ENCODE measurements around the gene OR2G2. TPM values are rescaled to one million over a fixed set of nuclear protein-coding genes. Genes with fewer than 3 reads are reported as not detected.

OR2G2 gene
- total and polyA plus RNA-seq, 2 of the 8 experiments (the other 6 are each of a cell fraction or from before 2014, with no cell fraction given) = not detected

GRCh38 chr1:247551721-247552120 is 36.4 kb upstream of the OR2G2 start:
- Histone ChIP-seq H3K4me1 (replicated peaks in 1 of 4; ENCODE audit: control insufficient read depth in 3 of 4, insufficient read depth in 4 of 4, low read length in 3 of 4) (no peaks in the 10 kb centered on the region; a peak in 1 of 7 replicates), H3K27ac (ENCODE audit: low read depth, low read length) (no peak overlapping the region), H4K5ac (ENCODE audit: insufficient read length, low read depth, low read length) (no peak overlapping the region), H3K23ac (ENCODE audit: insufficient read length) (no peak overlapping the region), H4K91ac (replicated peaks; ENCODE audit: insufficient read length, low read length) (no peak overlapping the region), H3K23me2 (ENCODE audit: low read depth, low read length) (no peaks in the 10 kb centered on the region), H2BK12ac (ENCODE audit: low read depth, low read length) (no peak overlapping the region), H4K20me1 (replicated peaks in 1 of 2; ENCODE audit: control insufficient read depth in 1 of 2, insufficient read depth in 2 of 2, low read length in 2 of 2) (no peaks in the 10 kb centered on the region), H3K79me2 (ENCODE audit: control insufficient read depth in 1 of 2, insufficient read depth in 2 of 2, low read length in 2 of 2) (no peaks in the 10 kb centered on the region), H3K36me3 (ENCODE audit: control insufficient read depth in 2 of 4, insufficient read depth in 4 of 4, low read length in 3 of 4) (no peaks in the 10 kb centered on the region), H2BK120ac (replicated peaks; ENCODE audit: low read depth, low read length) (no peak overlapping the region), H3K27me3 (replicated peaks in 1 of 4; ENCODE audit: control insufficient read depth in 3 of 4, extremely low read depth in 1 of 4, insufficient read depth in 3 of 4, low read length in 3 of 4) (no peaks in the 10 kb centered on the region), H2BK5ac (ENCODE audit: low read depth, low read length) (no peak overlapping the region), H3K9me3 (ENCODE audit: insufficient read depth in 2 of 2, low read depth in 1 of 2, low read length in 1 of 2) (peaks cover 19 to 48% of the 10 kb centered on the region in 2 experiments), H3K18ac (ENCODE audit: extremely low read depth, low read length) (no peak overlapping the region), H3K4me3 (ENCODE audit: extremely low read depth in 1 of 4, insufficient read depth in 2 of 4, low read depth in 3 of 4, low read length in 4 of 4) (no peak overlapping the region), H3K79me1 (ENCODE audit: low read depth, low read length) (no peaks in the 10 kb centered on the region), H3K4ac (replicated peaks; ENCODE audit: insufficient read length, low read depth, low read length) (no peak overlapping the region), H3K4me2 (ENCODE audit: insufficient read depth in 1 of 2, low read depth in 2 of 2, low read length in 2 of 2) (no peak overlapping the region), H4K8ac (ENCODE audit: extremely low read depth, insufficient read depth, low read length) (no peak overlapping the region), H2AK5ac (ENCODE audit: low read depth, low read length) (no peak overlapping the region), H3K9ac (replicated peaks in 1 of 4; ENCODE audit: extremely low read depth in 1 of 4, low read depth in 3 of 4, low read length in 3 of 4) (no peak overlapping the region), H2BK20ac (ENCODE audit: low read length) (no peak overlapping the region), H3K56ac (replicated peaks; ENCODE audit: insufficient read length, low read depth, low read length) (no peak overlapping the region), H3K14ac (ENCODE audit: insufficient read length) (no peak overlapping the region), H2AFZ (ENCODE audit: low read length) (no peak overlapping the region), H2BK15ac (ENCODE audit: low read length) (no peak overlapping the region)
- FAIRE-seq = no peak
- ChIA-PET POLR2A (ENCODE audit: partially characterized antibody) (no interaction called here), CTCF (ENCODE audit: partially characterized antibody) (no interaction called here)
- DNase-seq (ENCODE audit: low read depth in 1 of 2, low spot score in 2 of 2) = no peak
- WGBS, 2 experiments (ENCODE audit: extremely low coverage in 1 of 2, insufficient coverage in 1 of 2, insufficient read length in 1 of 2, insufficient replicate concordance in 2 of 2, low coverage in 1 of 2, low lambda C conversion rate in 2 of 2, missing lambda C conversion rate in 1 of 2) = 79% methylated on average over 1 of the region's 1 CpG; no CpG with 5 or more reads in 1 of the 2 experiments
- TF ChIP-seq ASH2L (IDR thresholded peaks at IDR 0.05; ENCODE audit: low read length) = no peak
- TF ChIP-seq SIN3A (conservative IDR thresholded peaks at IDR 0.05 in 1 of 2, IDR thresholded peaks at IDR 0.05 in 1 of 2; ENCODE audit: low read depth in 1 of 2, low read length in 2 of 2) = no peak
- no peak for TF ChIP-seq RAD21 (IDR thresholded peaks at IDR 0.05 in 1 of 2, conservative IDR thresholded peaks at IDR 0.05 in 1 of 2; ENCODE audit: low read depth in 2 of 2, low read length in 2 of 2)
- no peak for TF ChIP-seq CHD1 (IDR thresholded peaks at IDR 0.05; ENCODE audit: low read depth, low read length)
- TF ChIP-seq TBP (IDR thresholded peaks at IDR 0.05; ENCODE audit: low read depth, low read length) = no peak
- no peak for TF ChIP-seq BRCA1 (IDR thresholded peaks at IDR 0.05; ENCODE audit: low read depth, low read length)
- TF ChIP-seq PHF8 (conservative IDR thresholded peaks at IDR 0.05; ENCODE audit: low read depth, low read length) = no peak
- no peak for TF ChIP-seq KDM5A (IDR thresholded peaks at IDR 0.05; ENCODE audit: low read length)
- no peak for TF ChIP-seq CTBP2 (IDR thresholded peaks at IDR 0.05; ENCODE audit: borderline replicate concordance, insufficient read depth, insufficient read length, low read length)
- no peak for TF ChIP-seq FOSL1 (IDR thresholded peaks at IDR 0.05; ENCODE audit: insufficient read depth, low read depth, low read length)
- TF ChIP-seq CREB1 (IDR thresholded peaks at IDR 0.05) = no peak
- TF ChIP-seq YY1 (IDR thresholded peaks at IDR 0.05; ENCODE audit: low read depth, low read length) = no peak
- no peak for TF ChIP-seq HDAC6 (IDR thresholded peaks at IDR 0.05; ENCODE audit: low read depth, low read length)
- TF ChIP-seq, protein P1, sequence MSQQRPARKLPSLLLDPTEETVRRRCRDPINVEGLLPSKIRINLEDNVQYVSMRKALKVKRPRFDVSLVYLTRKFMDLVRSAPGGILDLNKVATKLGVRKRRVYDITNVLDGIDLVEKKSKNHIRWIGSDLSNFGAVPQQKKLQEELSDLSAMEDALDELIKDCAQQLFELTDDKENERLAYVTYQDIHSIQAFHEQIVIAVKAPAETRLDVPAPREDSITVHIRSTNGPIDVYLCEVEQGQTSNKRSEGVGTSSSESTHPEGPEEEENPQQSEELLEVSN (IDR thresholded peaks at IDR 0.05) = no peak
- no peak for TF ChIP-seq GTF2F1 (IDR thresholded peaks at IDR 0.05; ENCODE audit: borderline replicate concordance, low read depth, low read length)
